Natural killer cell (primary cell): Measurements from ENCODE around the gene PIK3R1. TPM values are rescaled to one million over a fixed set of nuclear protein-coding genes. Genes with fewer than 3 reads are reported as not detected.

ENCODE experiments used
- ATAC-seq, 3 donors: fragments of 150-1000 bp in 2 of 3; fragments of 200-7000 bp in 1 of 3; cut with Tn5 transposase; 1 replicate in 1 of 3; 2 replicates in 2 of 3; pipeline ENCODE4 v1.10.0; 2021; ENCODE audit warnings: mild to moderate bottlenecking in 2 of 3, moderate library complexity in 2 of 3
- DNase-seq, 2 donors: peaks; one replicate each; pipeline versions ENCODE4 v3.0.0 to v3.0.0-alpha.2; 2013 to 2021; ENCODE audit warnings: mixed read lengths in 1 of 2
- H3K27ac ChIP-seq: one replicate; pipeline ENCODE4 v1.5.1; 2013; ENCODE audit warnings: mild to moderate bottlenecking, low read length
- H3K27me3 ChIP-seq: one replicate; pipeline ENCODE4 v1.6.1; 2013; ENCODE audit warnings: low read length; ENCODE audit not compliant: control insufficient read depth, insufficient read depth
- H3K36me3 ChIP-seq: one replicate; pipeline ENCODE4 v1.6.1; 2013; ENCODE audit warnings: low read length; ENCODE audit not compliant: control insufficient read depth, insufficient read depth
- H3K4me1 ChIP-seq: one replicate; pipeline ENCODE4 v1.6.1; 2013; ENCODE audit warnings: low read length; ENCODE audit not compliant: control insufficient read depth, insufficient read depth
- H3K4me3 ChIP-seq: one replicate; pipeline ENCODE4 v1.5.1; 2013; ENCODE audit warnings: low read length
- H3K9me3 ChIP-seq: one replicate; pipeline ENCODE4 v1.6.1; 2013; ENCODE audit warnings: low read length; ENCODE audit not compliant: control insufficient read depth, insufficient read depth
- H3K27ac Mint-ChIP-seq, 2 donors: one replicate each; pipeline ENCODE4 v1.8.0; 2022; ENCODE audit warnings: mild to moderate bottlenecking in 2 of 2, mixed read lengths in 2 of 2, moderate library complexity in 1 of 2
- H3K27me3 Mint-ChIP-seq, 2 donors: one replicate each; pipeline ENCODE4 v1.8.0; 2022; ENCODE audit warnings: low read depth in 2 of 2, mixed read lengths in 2 of 2
- H3K36me3 Mint-ChIP-seq: one replicate; pipeline ENCODE4 v1.8.0; 2022; ENCODE audit warnings: mixed read lengths
- H3K4me1 Mint-ChIP-seq, 2 donors: one replicate each; pipeline ENCODE4 v1.8.0; 2022; ENCODE audit warnings: mixed read lengths in 2 of 2
- H3K4me3 Mint-ChIP-seq: one replicate; pipeline ENCODE4 v1.8.0; 2022; ENCODE audit warnings: mild to moderate bottlenecking, moderate library complexity, mixed read lengths
- H3K9me3 Mint-ChIP-seq, 2 donors: one replicate each; pipeline ENCODE4 v1.8.0; 2022; ENCODE audit warnings: mixed read lengths in 2 of 2
- WGBS: methylation state at CpG from one replicate; pipeline ENCODE4 v1.1.7; 2013; ENCODE audit warnings: missing lambda C conversion rate; ENCODE audit not compliant: insufficient coverage; 5-methylcytosine and 5-hydroxymethylcytosine counted together
- intact Hi-C: fragments of 100-400 bp; cut with micrococcal nuclease; formaldehyde crosslinking; loops from one replicate; pipeline ENCODE4 v1.14.2; 2022
- total RNA-seq, 4 donors: library from RNA; stranded (reverse); fragments of 120-200 nt in 1 of 4; gene quantifications; one replicate each; pipeline versions ENCODE4 v1.2.3 to v1.2.4, GENCODE V29; 2013 to 2022
- TF ChIP-seq, protein P1 (sequence below): fragments of 200-600 bp; IDR thresholded peaks from one replicate; pipeline ENCODE4 v1.8.0; 2022; ENCODE audit warnings: antibody characterized with exemption

Gene PIK3R1
- total RNA-seq, 3 donors from 2014 or later (not counting 1 experiment from before 2014, with no cell fraction given), result 307 to 365 (median 313) TPM

DNA sequence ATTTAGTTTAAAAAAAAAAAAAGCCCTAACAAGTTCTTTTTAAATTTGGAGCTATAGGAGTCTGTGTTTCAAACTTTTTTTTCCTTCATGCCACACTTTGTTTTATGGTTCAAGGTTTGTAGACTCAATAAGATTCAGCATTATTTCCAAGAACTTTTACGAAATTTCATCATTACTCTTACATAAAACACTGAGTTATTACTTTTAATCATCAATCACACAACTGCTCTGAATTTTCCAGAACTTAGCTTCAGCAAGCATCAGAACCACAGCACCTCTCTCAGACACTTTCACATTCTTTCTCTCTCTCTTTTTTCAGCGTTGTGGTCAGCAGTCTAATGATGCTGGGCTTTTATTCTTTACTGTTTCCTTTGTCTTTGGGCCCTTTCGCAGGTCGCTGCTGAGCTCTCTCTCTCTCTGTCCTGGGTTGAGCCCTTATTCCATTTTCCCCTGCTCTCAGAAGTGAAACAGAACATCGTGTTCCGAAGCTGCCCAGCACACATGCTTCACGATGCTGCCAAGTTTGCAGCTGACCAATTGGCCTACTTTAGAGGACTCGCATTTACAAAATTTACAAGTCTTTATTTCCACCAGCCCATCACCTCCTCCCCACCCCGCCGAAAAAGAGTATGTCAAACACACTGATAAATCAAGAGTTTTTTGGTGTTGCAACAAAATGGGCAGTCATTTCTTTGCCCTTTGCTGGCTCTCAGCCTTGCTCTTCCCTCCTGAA, 44.6 kb upstream of the PIK3R1 start:
- H3K36me3 ChIP-seq, result no peaks in the 10 kb centered on the region
- Mint-ChIP-seq H3K27ac (no peak overlapping the region), H3K4me1 (no peaks in the 10 kb centered on the region), H3K27me3 (peaks cover 0 to 4% of the 10 kb centered on the region in 2 donors), H3K36me3 (no peaks in the 10 kb centered on the region), H3K9me3 (no peaks in the 10 kb centered on the region), H3K4me3 (no peak overlapping the region)
- DNase-seq (no peak), ATAC-seq (no peak)
- H3K27ac ChIP-seq, result no peak overlapping the region
- H3K4me1 ChIP-seq, result no peaks in the 10 kb centered on the region
- 80% methylated on average over 10 of the region's 10 CpGs for WGBS
- intact Hi-C loops, result no loop called here
- H3K27me3 ChIP-seq, result no peaks in the 10 kb centered on the region
- H3K9me3 ChIP-seq, result no peaks in the 10 kb centered on the region
- no peak overlapping the region for H3K4me3 ChIP-seq
- TF ChIP-seq, protein P1, sequence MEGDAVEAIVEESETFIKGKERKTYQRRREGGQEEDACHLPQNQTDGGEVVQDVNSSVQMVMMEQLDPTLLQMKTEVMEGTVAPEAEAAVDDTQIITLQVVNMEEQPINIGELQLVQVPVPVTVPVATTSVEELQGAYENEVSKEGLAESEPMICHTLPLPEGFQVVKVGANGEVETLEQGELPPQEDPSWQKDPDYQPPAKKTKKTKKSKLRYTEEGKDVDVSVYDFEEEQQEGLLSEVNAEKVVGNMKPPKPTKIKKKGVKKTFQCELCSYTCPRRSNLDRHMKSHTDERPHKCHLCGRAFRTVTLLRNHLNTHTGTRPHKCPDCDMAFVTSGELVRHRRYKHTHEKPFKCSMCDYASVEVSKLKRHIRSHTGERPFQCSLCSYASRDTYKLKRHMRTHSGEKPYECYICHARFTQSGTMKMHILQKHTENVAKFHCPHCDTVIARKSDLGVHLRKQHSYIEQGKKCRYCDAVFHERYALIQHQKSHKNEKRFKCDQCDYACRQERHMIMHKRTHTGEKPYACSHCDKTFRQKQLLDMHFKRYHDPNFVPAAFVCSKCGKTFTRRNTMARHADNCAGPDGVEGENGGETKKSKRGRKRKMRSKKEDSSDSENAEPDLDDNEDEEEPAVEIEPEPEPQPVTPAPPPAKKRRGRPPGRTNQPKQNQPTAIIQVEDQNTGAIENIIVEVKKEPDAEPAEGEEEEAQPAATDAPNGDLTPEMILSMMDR, result no peak

DNA sequence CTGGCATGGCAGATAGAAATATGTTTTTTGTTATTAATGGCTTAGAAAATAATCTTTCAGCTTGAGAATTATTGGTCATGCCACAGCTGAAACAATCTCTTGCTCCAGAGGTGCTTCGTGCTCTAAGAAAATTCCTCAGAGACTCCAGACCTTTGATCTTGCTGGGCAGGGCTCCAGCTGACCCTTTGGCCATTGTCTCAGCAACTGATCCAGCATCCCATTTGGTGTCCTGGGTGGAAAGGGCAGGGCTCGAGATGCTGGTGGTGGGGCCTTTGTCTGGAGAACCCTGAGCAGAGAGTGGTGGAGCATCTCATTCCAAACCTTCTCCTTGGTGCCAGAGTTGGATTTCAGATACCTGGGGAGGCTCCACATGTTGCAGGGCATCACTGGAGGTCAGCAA, 43.2 kb upstream of the PIK3R1 start:
- H3K27me3 ChIP-seq, result no peaks in the 10 kb centered on the region
- peaks cover 0 to 4% of the 10 kb centered on the region in 2 donors for H3K27me3 Mint-ChIP-seq
- WGBS, result 92% methylated on average over 2 of the region's 2 CpGs
- no peak for DNase-seq
- H3K9me3 ChIP-seq, result no peaks in the 10 kb centered on the region
- H3K9me3 Mint-ChIP-seq, result no peaks in the 10 kb centered on the region
- no peak overlapping the region for H3K27ac Mint-ChIP-seq
- no peak overlapping the region for H3K4me3 ChIP-seq
- no peaks in the 10 kb centered on the region for H3K36me3 ChIP-seq
- H3K36me3 Mint-ChIP-seq, result no peaks in the 10 kb centered on the region
- no peak overlapping the region for H3K4me3 Mint-ChIP-seq
- TF ChIP-seq, protein P1, result no peak
- intact Hi-C loops, result no loop called here
- H3K4me1 Mint-ChIP-seq, result peaks cover 8 to 9% of the 10 kb centered on the region in 2 donors
- no peak overlapping the region for H3K27ac ChIP-seq
- H3K4me1 ChIP-seq, result peaks cover 4% of the 10 kb centered on the region
- ATAC-seq, result no peak

DNA sequence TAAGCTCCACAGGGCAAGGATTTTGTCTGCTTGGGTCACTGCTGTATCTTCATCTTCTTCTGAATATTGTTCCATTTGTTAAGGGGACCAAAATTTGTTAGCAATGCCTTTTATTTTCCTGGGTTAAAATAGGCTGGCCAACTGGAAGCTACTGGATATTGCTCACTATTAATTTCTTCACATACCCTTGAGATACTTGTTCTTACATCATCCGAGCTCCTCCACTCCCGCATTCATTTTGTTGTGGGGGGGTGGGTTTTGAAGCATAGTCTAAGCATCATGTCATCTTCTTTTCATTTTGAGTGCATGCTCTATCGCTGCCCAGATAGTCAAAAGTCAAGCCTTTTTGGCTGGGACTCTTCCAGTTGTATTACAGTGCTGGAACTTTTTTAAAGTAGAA, 42.5 kb upstream of the PIK3R1 start:
- Mint-ChIP-seq H3K4me3 (no peak overlapping the region), H3K36me3 (no peaks in the 10 kb centered on the region), H3K4me1 (peaks cover 10 to 12% of the 10 kb centered on the region in 2 donors), H3K9me3 (no peaks in the 10 kb centered on the region), H3K27me3 (peaks cover 0 to 4% of the 10 kb centered on the region in 2 donors), H3K27ac (no peak overlapping the region)
- Histone ChIP-seq H3K4me3 (no peak overlapping the region), H3K4me1 (peaks cover 4% of the 10 kb centered on the region), H3K27me3 (no peaks in the 10 kb centered on the region), H3K36me3 (no peaks in the 10 kb centered on the region), H3K27ac (no peak overlapping the region), H3K9me3 (no peaks in the 10 kb centered on the region)
- ATAC-seq, result no peak
- TF ChIP-seq, protein P1, result no peak
- DNase-seq, result no peak
- intact Hi-C loops, result no loop called here
- 96% methylated on average over 2 of the region's 3 CpGs for WGBS

DNA sequence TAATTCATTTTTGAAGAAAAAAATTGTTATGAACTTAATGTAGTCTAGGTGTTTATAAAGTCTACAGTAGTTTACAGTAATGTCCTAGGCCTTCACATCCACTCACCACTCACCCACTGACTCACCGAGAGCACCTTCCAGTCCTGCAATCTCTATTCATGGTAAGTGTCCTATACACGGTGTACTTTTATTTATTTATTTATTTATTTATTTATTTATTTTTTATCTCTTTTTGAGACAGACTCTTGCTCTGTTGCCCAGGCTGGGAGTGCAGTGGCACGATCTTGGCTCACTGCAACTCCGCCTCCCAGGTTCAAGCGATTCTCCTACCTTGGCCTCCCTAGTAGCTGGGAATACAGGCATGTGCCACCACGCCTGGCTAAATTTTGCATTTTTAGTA, 39.3 kb upstream of the PIK3R1 start:
- Mint-ChIP-seq H3K36me3 (no peaks in the 10 kb centered on the region), H3K27me3 (no peaks in the 10 kb centered on the region), H3K27ac (no peak overlapping the region), H3K9me3 (no peaks in the 10 kb centered on the region), H3K4me1 (peaks cover 10 to 12% of the 10 kb centered on the region in 2 donors), H3K4me3 (no peak overlapping the region)
- WGBS, result 95% methylated on average over 4 of the region's 6 CpGs
- TF ChIP-seq, protein P1, result no peak
- Histone ChIP-seq H3K36me3 (no peaks in the 10 kb centered on the region), H3K27me3 (no peaks in the 10 kb centered on the region), H3K27ac (no peak overlapping the region), H3K4me3 (no peak overlapping the region), H3K9me3 (no peaks in the 10 kb centered on the region), H3K4me1 (peaks cover 4% of the 10 kb centered on the region)
- intact Hi-C loops, result no loop called here
- no peak for ATAC-seq
- DNase-seq, result no peak
